Fibroblast of lung (primary cell): ENCODE data around the gene DHFR2. TPM values are rescaled to one million over a fixed set of nuclear protein-coding genes. Genes with fewer than 3 reads are reported as not detected.

Experiments used
- DNase-seq, 2 donors: peaks; one replicate each; pipeline versions ENCODE4 v3.0.0 to v3.0.0-alpha.2; 2010; ENCODE audit warnings: low read depth in 2 of 2
- H2AFZ ChIP-seq: 2 replicates; pipeline ENCODE4 v1.5.1; 2012; ENCODE audit warnings: low read length, control low read depth, inconsistent platforms
- H3K27ac ChIP-seq: 2 replicates; pipeline ENCODE4 v1.5.1; 2011; ENCODE audit warnings: low read length, control low read depth; ENCODE audit not compliant: insufficient read depth
- H3K27me3 ChIP-seq: 2 replicates; pipeline ENCODE4 v1.5.1; 2011; ENCODE audit warnings: mild to moderate bottlenecking, low read length; ENCODE audit not compliant: control insufficient read depth, insufficient read depth
- H3K36me3 ChIP-seq: 2 replicates; pipeline ENCODE4 v1.5.1; 2011; ENCODE audit warnings: low read length; ENCODE audit not compliant: control insufficient read depth, insufficient read depth
- H3K4me1 ChIP-seq: 2 replicates; pipeline ENCODE4 v1.5.1; 2011; ENCODE audit warnings: low read length; ENCODE audit not compliant: control insufficient read depth, insufficient read depth; ENCODE audit errors: extremely low read depth
- H3K4me2 ChIP-seq: 2 replicates; pipeline ENCODE4 v1.5.1; 2011; ENCODE audit warnings: low read length, control low read depth; ENCODE audit not compliant: insufficient read depth; ENCODE audit errors: extremely low read depth
- H3K4me3 ChIP-seq, 4 experiments: fragments of 200-600 bp in 1 of 4; sonication (generic) in 1 of 4; replicated peaks in 1 of 4; 2 replicates each; pipeline ENCODE4 v1.5.1; 2011 to 2016; ENCODE audit warnings: low read length in 4 of 4, low read depth in 3 of 4, mild to moderate bottlenecking in 3 of 4, control low read depth in 2 of 4, inconsistent platforms in 1 of 4, mixed read lengths in 1 of 4; ENCODE audit not compliant: insufficient read depth in 1 of 4; ENCODE audit errors: control extremely low read depth in 1 of 4
- H3K79me2 ChIP-seq: 2 replicates; pipeline ENCODE4 v1.5.1; 2012; ENCODE audit warnings: mild to moderate bottlenecking, low read length, inconsistent platforms; ENCODE audit not compliant: control insufficient read depth, insufficient read depth
- H3K9ac ChIP-seq: 2 replicates; pipeline ENCODE4 v1.5.1; 2011; ENCODE audit warnings: mild to moderate bottlenecking, low read length, control low read depth; ENCODE audit not compliant: insufficient read depth
- H3K9me3 ChIP-seq: 2 replicates; pipeline ENCODE4 v1.5.1; 2012; ENCODE audit warnings: low read depth, low read length; ENCODE audit not compliant: control insufficient read depth, insufficient read depth
- H4K20me1 ChIP-seq: 2 replicates; pipeline ENCODE4 v1.5.1; 2011; ENCODE audit warnings: low read length; ENCODE audit not compliant: control insufficient read depth, insufficient read depth; ENCODE audit errors: extremely low read depth
- EZH2 ChIP-seq: IDR thresholded peaks from 2 replicates; pipeline ENCODE4 v1.5.1; 2012; ENCODE audit warnings: low read length, control low read depth, mild to moderate bottlenecking; ENCODE audit errors: missing control alignments
- polyA plus RNA-seq, 2 donors: library from polyadenylated mRNA; depleted of rRNA in 1 of 2; stranded (reverse) in 1 of 2; unstranded in 1 of 2; fragments of >200 nt; gene quantifications; 2 replicates each; pipeline ENCODE4 v1.2.1, GENCODE V29; 2011 to 2012; ENCODE audit warnings: missing spikeins in 1 of 2
- total RNA-seq: library from RNA; depleted of rRNA; stranded (reverse); fragments of >200 nt; gene quantifications from 2 replicates; pipeline ENCODE4 v1.2.1, GENCODE V29; 2014
- TF ChIP-seq, protein P1 (sequence below), 2 donors: IDR thresholded peaks in 1 of 2; conservative IDR thresholded peaks in 1 of 2; 1 replicate in 1 of 2; 2 replicates in 1 of 2; pipeline ENCODE4 v1.5.1; 2011 to 2012; ENCODE audit warnings: low read length in 2 of 2, control low read depth in 1 of 2, inconsistent platforms in 1 of 2, low read depth in 1 of 2, mild to moderate bottlenecking in 1 of 2

DHFR2 gene
- total and polyA plus RNA-seq, 2 donors (not counting 1 experiment from before 2014, with no cell fraction given), result 4.3 to 6.9 TPM

DNA sequence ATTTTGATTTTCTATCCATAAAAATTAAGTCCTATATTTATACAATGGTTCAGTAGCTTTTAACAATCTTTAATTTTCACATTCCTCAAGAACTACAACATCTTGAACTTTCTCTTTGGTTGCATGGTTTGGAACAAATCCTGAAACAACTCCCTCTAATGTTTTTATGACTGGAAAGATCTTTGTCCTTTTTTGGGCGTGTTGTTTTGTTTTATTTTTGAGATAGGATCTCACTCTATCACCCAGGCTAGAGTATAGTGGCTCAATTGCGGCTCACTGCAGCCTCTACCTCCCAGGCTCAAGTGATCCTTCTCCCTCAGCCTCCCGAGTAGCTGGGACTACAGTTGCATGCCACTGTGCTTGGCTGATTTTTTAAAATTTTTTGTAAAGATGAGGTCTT is 38.3 kb downstream of the DHFR2 start:
- Histone ChIP-seq H3K27ac (no peak overlapping the region), H3K9me3 (no peaks in the 10 kb centered on the region), H3K4me1 (no peaks in the 10 kb centered on the region), H4K20me1 (no peaks in the 10 kb centered on the region), H3K4me2 (no peak overlapping the region), H3K36me3 (no peaks in the 10 kb centered on the region), H3K27me3 (no peaks in the 10 kb centered on the region), H3K4me3 (no peak overlapping the region), H3K9ac (no peak overlapping the region), H2AFZ (no peak overlapping the region), H3K79me2 (no peaks in the 10 kb centered on the region)
- no peak for TF ChIP-seq EZH2
- DNase-seq, result peak; percentile 56 to 61

DNA sequence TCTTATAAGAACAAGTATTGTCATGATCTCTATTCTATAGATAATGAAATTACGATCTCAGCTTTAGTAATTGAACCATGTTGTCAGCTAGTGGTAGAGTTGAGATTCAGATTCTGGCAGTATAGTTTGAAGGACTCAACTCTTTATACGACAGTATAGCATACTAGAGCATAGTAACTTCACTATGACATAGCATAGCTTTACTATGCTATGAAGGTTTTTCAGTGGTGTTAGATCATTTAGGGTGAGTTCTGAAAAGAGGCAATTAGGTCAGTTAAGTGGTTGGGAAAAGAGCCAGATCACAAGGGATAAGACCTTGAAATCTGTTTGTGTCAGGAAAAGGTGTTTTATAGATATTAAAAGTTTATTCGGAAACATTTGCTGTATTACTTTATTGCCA is 42.4 kb downstream of the DHFR2 start:
- Histone ChIP-seq H3K36me3 (no peaks in the 10 kb centered on the region), H4K20me1 (no peaks in the 10 kb centered on the region), H2AFZ (no peak overlapping the region), H3K27me3 (no peaks in the 10 kb centered on the region), H3K4me3 (no peak overlapping the region), H3K4me1 (no peaks in the 10 kb centered on the region), H3K9ac (no peak overlapping the region), H3K79me2 (no peaks in the 10 kb centered on the region), H3K27ac (no peak overlapping the region), H3K9me3 (no peaks in the 10 kb centered on the region), H3K4me2 (no peak overlapping the region)
- DNase-seq, result no peak
- TF ChIP-seq, protein P1, sequence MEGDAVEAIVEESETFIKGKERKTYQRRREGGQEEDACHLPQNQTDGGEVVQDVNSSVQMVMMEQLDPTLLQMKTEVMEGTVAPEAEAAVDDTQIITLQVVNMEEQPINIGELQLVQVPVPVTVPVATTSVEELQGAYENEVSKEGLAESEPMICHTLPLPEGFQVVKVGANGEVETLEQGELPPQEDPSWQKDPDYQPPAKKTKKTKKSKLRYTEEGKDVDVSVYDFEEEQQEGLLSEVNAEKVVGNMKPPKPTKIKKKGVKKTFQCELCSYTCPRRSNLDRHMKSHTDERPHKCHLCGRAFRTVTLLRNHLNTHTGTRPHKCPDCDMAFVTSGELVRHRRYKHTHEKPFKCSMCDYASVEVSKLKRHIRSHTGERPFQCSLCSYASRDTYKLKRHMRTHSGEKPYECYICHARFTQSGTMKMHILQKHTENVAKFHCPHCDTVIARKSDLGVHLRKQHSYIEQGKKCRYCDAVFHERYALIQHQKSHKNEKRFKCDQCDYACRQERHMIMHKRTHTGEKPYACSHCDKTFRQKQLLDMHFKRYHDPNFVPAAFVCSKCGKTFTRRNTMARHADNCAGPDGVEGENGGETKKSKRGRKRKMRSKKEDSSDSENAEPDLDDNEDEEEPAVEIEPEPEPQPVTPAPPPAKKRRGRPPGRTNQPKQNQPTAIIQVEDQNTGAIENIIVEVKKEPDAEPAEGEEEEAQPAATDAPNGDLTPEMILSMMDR (conservative IDR thresholded peaks at IDR 0.05 in 1 of 2, IDR thresholded peaks at IDR 0.05 in 1 of 2; ENCODE audit: low read depth in 1 of 2, low read length in 2 of 2), result no peak
- no peak for TF ChIP-seq EZH2

DNA sequence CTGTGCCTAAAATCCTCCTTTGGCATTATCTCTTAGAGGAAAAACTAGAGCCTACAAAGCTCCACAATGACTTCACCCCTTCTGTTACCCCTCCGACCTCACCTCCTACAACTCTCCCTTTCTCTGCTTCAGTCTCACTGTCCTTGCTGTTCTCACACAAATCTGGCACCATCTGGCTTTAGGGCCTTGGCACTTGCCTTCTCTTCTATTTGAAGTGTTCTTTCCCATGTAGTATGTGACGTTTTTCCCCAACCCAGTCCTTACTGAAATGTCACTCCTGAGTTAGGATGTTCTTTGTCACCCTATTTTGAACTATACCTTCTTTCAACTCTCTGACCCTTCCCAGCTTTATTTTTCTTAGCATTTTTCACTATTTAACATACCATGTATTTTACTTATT is 43.1 kb downstream of the DHFR2 start:
- no peak for DNase-seq
- no peaks in the 10 kb centered on the region for H3K9me3 ChIP-seq
- H3K4me3 ChIP-seq, result no peak overlapping the region
- H3K27ac ChIP-seq, result no peak overlapping the region
- no peak for TF ChIP-seq EZH2
- TF ChIP-seq, protein P1 (conservative IDR thresholded peaks at IDR 0.05 in 1 of 2, IDR thresholded peaks at IDR 0.05 in 1 of 2; ENCODE audit: low read depth in 1 of 2, low read length in 2 of 2), result no peak
- H3K79me2 ChIP-seq, result no peaks in the 10 kb centered on the region
- H3K4me2 ChIP-seq, result no peak overlapping the region
- no peaks in the 10 kb centered on the region for H3K27me3 ChIP-seq
- no peak overlapping the region for H2AFZ ChIP-seq
- H3K36me3 ChIP-seq, result no peaks in the 10 kb centered on the region
- H3K9ac ChIP-seq, result no peak overlapping the region
- no peaks in the 10 kb centered on the region for H3K4me1 ChIP-seq
- H4K20me1 ChIP-seq, result no peaks in the 10 kb centered on the region
